GM18517 (cell line): Measurements from ENCODE around the gene AMOT.
"Not testable (repeated sequence)": the region's sequence is repeated elsewhere in the genome, so short reads cannot be mapped to it uniquely, and the experiment has no call there.

Experiments used
- ATAC-seq: cut with Tn5 transposase; IDR thresholded peaks from one replicate; pipeline ENCODE4 v1.9.1; 2021; ENCODE audit warnings: mild to moderate bottlenecking, moderate library complexity; ENCODE audit not compliant: unreplicated experiment

Gene AMOT

DNA sequence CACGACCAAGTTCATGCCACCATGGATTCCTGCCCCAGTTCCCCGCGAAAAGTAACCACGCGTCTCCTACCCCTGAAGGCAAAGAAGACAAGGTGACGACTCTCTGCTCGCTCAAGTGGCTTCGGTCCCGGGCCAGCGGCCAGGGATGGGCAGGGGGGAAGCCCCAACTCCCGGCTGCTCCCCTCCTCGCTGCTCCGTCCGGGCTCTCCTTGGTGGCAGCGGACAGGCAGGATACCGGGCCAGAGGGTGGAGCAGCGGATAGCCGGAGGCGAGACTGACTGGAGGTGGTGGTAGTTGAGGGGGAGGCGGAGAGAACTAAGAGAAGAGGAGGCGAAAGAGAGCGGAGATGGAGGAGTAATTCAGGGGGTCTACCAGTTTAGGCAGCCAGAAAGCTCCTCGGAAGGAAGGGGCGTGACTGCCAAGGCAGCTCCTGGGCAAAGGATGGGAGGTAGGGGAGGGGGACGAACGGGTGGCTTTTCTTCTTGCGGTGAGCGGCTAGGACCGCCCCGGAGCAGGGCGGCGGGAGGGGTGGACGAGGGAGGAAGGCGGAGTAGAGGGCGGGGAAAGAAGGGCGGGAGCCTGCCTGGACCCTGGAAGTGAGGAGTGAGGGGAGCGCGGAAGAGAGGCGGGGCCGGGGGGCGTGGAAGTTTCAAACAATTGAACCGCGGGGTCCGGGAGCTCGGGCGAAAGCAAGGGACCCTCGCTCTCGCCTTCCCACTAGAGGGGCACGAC, at the start of gene AMOT:
TSS of gene AMOT (minus strand) at position 450 of the 732 bp plus-strand sequence. CDS start 17,705 bp downstream, outside the sequence.
- peak; percentile 39 for ATAC-seq

DNA sequence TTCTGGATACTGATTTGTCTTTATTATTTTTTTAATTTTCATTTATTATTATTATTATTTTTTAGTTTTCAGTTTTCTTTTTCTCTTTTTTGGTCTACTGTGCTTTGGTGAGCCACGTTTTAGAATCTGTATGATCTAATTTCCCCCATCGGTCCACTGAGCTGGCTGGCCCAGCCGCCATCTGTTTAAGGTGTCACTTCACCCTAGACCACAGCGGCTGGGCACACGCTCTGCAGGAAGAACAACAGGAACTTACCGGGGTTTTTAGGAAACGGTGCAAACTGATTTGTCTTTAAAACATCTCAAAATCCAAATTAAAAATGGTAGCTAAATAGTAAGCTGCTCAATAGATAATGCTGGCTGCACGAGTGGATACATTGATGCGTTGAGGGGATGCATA, 48.8 kb upstream of the AMOT start:
- ATAC-seq = no peak

- no peak for ATAC-seq
Observed at GRCh38 chrX:112888916-112889315, 48.3 kb upstream of the AMOT start.

DNA sequence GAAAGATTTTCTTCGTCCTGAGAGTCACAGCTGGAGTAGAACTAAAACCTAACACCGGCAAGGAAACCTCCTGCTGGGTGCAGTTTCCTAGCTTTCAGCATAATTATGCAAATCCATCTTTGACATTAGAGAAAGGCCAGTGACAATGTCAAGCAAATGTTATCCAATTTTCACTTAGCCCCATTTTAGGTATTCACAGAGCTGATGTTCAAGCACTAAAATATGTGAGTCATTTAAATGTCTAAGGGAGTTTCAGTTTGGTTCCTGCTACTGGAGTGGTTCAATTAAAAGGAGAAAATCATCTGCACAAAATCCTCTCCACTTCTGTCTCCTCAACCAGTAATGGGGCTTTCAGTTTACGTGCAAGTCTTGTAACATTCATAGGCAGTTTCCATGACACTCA, 37.1 kb upstream of the AMOT start:
- no peak for ATAC-seq

- ATAC-seq = no peak
Observed at GRCh38 chrX:112874614-112875013, 34.0 kb upstream of the AMOT start.

GRCh38 chrX:112874175-112874574, 33.5 kb upstream of the AMOT start:
- no peak for ATAC-seq

- no peak for ATAC-seq
Observed at GRCh38 chrX:112868586-112868985, 28.0 kb upstream of the AMOT start.

DNA sequence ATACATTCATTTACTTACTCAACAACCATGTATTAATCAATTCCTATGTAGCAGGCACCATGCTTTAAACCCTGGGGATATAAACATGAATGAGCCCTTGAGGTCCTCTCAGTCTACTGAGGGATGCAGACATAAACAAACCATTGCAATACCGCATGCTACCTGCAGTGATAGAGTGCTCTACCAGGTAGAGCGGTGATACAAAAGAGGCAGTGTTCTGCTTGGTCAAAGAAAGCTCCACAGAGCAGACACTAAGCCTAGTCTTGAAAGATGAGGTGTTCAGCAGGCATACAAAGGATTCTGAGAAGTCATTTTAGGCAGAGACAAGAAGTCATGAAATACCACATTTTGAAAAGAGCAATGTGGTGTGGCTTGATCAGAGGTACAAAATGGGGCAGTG, 26.9 kb upstream of the AMOT start:
- ATAC-seq = peak; percentile 90

DNA sequence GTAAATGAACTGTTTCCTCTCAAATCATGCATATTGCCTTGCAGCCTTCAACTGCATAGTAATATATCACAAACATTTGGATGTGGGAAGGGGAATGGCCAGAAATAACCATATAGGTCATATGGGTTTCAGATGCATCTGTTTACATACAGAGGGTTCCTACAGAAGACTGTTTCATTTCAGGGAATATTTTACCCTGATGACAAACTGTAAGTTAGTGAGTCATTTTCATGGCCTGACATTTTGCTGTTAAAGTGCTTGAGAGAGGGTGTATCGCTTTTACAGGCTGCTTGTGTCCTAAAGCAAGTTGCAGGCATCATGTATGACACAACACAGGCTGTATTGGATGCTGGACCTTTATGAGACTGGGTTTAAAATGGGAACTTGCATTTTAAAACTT, 25.5 kb upstream of the AMOT start:
- ATAC-seq = no peak

DNA sequence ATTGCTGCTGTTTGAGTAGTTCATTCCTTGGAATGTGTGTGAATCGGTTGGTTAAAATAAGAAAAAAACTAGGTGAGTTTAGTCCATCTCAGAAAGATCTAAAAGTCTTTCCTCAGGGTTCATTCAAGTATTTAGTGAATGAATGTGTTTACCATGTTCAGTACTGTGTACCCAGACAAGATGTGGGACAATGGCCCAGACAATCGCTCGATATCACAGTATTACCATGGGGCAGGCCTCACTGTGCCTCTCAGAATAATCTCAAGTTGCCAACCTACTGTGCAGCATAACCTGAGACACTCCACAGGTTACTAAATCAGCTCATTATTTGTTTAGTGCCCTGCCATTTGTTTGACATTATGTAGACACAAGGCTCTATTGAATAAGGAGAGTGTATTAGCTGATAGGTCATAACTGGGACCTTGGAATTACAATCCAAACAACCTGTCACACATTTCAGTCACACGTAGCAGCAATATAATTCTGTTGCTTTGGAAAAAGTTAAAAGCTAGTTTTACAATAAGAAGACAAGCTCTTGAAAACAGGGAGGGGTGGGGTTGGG, 24.9 kb upstream of the AMOT start:
- no peak for ATAC-seq

DNA sequence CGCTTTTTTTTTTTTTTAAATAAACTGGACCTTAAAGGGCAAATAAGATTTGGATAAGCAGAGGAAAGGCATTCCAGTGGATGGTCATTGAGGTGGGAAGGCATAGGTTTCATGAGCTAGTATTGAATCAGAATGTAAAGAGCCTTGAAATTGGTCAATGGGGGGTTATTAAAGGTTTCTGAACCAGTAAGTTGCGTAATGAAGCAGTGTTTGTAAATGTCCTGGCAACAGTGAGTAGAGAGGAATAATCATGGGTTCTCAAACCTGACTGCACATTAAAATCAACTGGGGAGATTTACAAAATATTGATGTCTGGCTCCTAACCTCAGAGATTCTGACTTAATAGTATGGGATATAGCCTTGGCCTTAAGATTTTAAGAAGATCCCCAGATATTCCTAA, 23.2 kb upstream of the AMOT start:
- no peak for ATAC-seq

GRCh38 chrX:112857478-112857878, 16.8 kb upstream of the AMOT start:
- ATAC-seq = no peak

DNA sequence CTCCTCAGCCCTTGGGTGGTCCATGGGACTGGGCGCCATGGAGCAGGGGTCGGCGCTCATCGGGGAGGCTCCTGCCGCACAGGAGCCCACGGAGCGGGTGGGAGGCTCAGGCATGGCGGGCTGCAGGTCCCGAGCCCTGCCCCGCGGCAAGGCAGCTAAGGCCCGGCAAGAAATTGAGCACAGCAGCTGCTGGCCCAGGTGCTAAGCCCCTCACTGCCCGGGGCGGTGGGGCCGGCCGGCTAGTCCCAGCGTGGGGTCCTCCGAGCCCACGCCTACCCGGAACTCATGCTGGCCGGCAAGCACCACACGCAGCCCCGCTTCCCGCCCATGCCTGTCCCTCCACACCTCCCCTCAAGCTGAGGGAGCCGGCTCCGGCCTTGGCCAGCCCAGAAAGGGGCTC, 14.3 kb upstream of the AMOT start:
- ATAC-seq = not testable (repeated sequence)

GRCh38 chrX:112852851-112853250, 12.2 kb upstream of the AMOT start:
- ATAC-seq = no peak

DNA sequence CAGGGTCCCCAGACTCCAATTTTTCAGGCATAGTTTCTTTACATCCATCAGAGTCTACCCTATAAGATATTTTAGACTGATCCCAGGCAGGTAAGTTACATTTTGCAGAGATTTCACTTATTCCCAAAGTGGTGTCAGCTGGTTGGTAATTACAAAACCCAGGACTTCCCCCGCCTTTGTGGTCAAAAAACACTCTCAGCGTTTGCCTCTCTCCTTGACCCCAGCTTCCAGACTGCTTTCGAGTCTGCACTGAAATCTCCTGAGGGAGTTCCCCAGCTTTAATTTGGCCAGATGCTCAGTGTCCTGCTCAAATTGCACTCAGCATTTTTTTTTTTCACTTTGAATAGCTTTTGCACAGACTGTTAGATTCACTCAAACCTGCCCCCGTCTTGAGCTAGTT, 11.2 kb upstream of the AMOT start:
- ATAC-seq = peak; percentile 62

- peak; percentile 91 for ATAC-seq
Observed at GRCh38 chrX:112851161-112851779, 10.6 kb upstream of the AMOT start.

GRCh38 chrX:112849016-112849415, 8.4 kb upstream of the AMOT start:
- no peak for ATAC-seq

DNA sequence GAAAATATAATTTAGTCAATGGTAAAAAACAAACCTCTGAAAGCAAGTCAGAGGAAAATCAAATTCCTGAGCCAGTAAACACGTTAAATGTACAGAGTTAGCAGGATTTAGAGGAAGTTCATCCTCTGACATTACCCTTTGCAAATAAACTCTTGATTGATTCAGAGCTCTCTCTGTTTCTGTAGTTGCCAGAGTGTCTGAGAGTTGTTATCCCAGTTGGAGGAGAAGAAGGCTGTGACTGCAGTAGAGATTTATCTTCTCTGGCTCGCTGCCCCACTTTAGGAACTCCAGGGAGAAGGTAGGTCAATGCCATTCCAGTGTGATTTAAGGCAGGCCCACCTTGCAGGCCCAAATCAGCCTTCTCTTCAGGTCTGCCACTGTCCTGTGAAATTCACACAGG, 6.2 kb upstream of the AMOT start:
- no peak for ATAC-seq

DNA sequence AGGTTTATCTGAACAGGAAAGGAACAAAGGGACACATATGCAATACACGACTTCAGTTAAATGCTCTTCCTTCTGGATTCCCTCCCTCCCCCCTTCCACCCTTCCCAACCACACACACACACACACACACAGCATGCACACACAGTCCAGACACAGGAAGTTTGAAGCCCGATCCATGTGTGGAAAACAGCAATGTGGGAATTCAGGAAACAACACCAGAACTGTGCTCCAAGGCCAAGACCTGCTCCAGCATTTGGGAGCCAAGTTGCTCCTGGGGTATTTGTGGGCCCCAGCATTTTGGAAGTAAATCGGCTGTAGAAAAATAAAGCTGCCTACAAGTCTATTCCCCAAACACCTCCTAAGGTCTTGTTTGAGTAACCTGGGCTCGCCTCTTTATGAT, 5.6 kb upstream of the AMOT start:
- ATAC-seq = no peak

- no peak for ATAC-seq
Observed at GRCh38 chrX:112844250-112844649, 3.6 kb upstream of the AMOT start.

DNA sequence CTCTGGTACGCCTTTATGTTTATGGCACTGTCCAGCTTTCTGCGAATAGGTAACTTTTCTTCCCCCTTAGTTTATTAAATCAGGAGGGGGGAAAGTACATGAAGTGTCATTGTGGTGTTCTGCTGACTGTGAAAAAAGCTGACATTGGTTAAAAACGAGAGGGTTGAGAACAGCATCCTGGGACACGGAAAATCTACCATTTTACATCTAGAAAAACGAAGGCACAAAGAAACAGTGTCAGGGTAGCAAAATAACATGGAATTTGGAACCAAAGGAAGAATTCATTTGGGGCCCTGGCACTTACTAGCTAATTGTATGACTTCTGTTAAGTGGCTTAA, 1.2 kb upstream of the AMOT start:
- no peak for ATAC-seq

- peak; percentile 93 for ATAC-seq
Observed at GRCh38 chrX:112841114-112841819, 636 bp upstream of the AMOT start.
